Middle frontal gyrus (tissue), 1 donor: Measurements from ENCODE around the gene PLXDC2.
"Not testable (repeated sequence)": the region's sequence is repeated elsewhere in the genome, so short reads cannot be mapped to it uniquely, and the experiment has no call there.

Source experiments
- DNase-seq: peaks from one replicate; pipeline ENCODE4 v3.0.0-alpha.2; 2015; ENCODE audit warnings: low spot score; ENCODE audit errors: extremely low spot score

PLXDC2 gene

GRCh38 chr10:19974554-19974953, 158.3 kb downstream of the PLXDC2 start:
- DNase-seq: no peak

- no peak for DNase-seq
Measured at GRCh38 chr10:19977097-19977521, 160.9 kb downstream of the PLXDC2 start.

DNA sequence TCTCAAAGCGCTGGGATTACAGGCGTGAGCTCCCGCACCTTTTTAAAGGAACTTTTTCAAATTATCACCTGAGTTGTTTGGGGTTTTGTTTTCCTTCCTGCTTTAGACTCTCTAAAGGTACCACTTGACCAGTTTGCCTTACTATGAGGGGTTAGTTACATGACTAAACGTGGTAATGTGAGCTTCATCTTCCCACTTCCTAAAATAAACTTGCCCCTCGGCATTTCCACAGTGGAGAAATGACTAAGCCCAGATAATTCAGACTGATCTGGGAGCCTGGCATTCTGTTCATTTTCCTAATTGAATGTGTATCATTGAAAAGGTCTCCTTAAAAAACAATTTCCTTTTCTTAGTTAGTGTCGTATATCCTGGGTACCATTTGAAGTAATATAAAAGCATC, 163.4 kb downstream of the PLXDC2 start:
- no peak for DNase-seq

- no peak for DNase-seq
Measured at GRCh38 chr10:19983880-19984565, 167.8 kb downstream of the PLXDC2 start.

DNA sequence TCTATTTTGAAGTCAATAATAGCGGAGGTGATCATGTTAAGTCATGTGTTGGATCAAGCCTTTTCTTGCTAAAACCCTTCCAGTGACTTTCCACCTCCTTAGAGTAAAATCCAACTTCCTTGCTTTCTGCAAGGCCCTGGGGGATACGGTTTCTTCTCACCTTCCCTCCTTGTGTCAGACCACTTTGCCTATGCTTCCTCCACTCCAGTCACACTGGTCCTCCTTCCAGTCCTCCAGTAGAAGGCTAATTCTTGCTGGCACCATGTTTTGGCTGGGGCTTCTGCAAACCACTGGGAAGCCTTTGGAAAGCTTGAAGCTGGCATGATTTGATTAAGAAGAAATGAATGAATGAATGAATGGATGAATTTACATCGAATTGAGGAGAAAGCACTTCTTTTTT, 169.5 kb downstream of the PLXDC2 start:
- no peak for DNase-seq

DNA sequence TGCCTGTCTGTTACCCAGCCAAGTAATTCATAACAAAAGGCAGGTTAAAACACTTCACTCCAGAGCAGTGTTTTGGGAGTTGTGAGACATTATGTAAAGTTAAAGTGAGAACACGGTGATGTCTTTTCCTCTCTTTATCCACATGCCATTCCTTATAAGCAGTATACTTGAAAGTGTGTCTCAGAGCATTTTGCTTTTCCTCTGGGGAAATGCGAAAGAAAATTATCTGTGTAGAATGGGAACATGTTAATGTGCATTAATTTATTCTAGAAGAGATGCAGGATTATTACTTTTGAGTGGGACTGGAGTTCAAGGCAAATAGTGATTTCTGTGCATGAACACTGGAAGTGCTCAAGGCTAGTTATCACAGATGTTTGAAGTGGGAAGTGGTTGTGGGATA, 170.4 kb downstream of the PLXDC2 start:
- DNase-seq: no peak

GRCh38 chr10:19987931-19988330, 171.7 kb downstream of the PLXDC2 start:
- DNase-seq: no peak

DNA sequence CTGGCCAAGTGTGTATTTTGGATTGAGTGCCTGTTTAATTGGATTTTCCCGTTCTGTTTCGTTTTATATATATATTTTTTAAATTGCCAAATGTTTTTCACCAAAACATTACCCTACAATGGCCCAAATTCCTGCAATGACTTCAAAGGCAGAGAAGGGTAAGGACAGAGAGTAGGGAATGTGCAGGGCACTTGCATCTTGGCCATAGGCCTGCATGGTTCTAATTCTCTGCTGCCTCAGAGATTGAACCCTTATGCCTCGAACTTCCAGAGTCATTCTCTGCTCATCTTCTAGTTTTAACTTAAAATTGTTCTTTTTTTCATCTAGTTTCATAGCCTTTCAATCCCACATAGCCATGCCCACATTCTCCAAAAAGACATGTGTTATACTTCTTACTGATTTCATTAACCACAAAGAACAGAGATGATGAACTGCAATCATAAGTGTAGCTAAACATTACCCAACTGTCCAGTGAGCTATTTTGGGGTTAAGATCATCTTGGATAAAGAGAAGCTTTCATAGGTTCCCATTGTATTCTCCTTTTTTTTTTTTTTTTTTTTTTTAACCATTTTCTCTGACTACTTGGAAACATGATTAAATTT, 177.6 kb downstream of the PLXDC2 start:
- no peak for DNase-seq

GRCh38 chr10:19998482-19998881, 182.2 kb downstream of the PLXDC2 start:
- DNase-seq: no peak

DNA sequence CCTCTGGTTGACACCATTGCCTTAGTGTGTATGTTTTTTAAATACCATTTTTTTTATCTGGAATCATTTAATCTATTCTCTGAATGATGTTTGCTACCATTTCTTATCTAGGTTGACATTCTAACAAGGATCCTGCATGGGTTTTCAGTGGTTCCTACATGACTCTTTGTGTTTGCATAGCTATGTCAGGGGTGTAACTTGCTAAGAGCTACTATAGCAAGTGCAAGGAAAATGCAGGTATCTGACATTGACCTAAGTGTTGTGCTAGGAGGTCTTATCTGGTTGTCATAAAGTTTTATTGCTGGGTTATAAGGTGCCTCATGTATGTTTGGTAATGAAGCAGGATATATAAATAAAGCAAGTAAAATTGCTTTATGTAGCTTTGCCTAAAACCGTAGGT, 183.2 kb downstream of the PLXDC2 start:
- no peak for DNase-seq

- DNase-seq: not testable (repeated sequence)
Measured at GRCh38 chr10:20002026-20002425, 185.8 kb downstream of the PLXDC2 start.

GRCh38 chr10:20002657-20003056, 186.4 kb downstream of the PLXDC2 start:
- no peak for DNase-seq

DNA sequence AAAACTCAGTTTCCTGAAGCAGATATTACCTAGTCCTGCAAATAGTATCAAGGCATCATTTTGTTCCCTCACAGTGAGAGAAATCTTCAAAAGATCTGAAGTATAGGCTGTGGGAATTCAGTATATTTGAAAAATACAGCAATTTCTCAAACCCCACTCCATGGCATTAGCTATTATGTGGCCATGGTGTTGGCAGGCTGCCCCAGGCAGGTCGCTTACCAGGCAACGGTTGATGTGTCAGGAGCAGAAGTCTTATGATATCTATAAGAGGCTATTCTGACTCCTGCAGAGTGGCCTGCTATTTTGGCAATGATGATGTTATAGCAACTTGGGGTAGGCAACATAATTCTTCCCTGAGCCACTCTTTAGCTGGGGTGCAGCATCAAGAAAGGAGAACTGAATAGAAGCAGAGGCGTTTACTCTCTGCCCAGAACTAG, 187.9 kb downstream of the PLXDC2 start:
- no peak for DNase-seq

- no peak for DNase-seq
Measured at GRCh38 chr10:20005638-20006037, 189.4 kb downstream of the PLXDC2 start.

- DNase-seq: no peak
Measured at GRCh38 chr10:20006169-20006870, 190.1 kb downstream of the PLXDC2 start.

DNA sequence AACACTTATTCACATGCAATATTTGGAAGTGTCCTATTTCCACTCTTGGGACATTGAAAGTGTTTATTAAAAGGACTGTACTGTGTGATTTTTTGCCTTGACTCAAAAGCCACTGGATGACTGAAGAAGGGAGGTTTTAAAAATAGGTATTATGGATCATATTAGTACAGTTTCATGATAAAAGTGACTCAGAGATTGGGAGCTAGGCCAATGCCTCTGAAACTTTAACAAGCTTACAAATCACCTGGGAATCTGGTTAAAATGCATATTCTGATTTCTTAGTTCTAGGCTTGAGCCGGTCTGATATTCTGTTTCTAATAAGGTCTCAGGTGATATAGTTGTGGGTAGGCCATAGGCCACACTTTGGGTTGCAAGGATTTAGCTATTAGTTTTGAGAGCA, 191.2 kb downstream of the PLXDC2 start:
- no peak for DNase-seq

- DNase-seq: no peak
Measured at GRCh38 chr10:20013991-20014750, 197.9 kb downstream of the PLXDC2 start.

- DNase-seq: no peak
Measured at GRCh38 chr10:20017961-20018360, 201.7 kb downstream of the PLXDC2 start.

- no peak for DNase-seq
Measured at GRCh38 chr10:20020677-20021076, 204.4 kb downstream of the PLXDC2 start.

DNA sequence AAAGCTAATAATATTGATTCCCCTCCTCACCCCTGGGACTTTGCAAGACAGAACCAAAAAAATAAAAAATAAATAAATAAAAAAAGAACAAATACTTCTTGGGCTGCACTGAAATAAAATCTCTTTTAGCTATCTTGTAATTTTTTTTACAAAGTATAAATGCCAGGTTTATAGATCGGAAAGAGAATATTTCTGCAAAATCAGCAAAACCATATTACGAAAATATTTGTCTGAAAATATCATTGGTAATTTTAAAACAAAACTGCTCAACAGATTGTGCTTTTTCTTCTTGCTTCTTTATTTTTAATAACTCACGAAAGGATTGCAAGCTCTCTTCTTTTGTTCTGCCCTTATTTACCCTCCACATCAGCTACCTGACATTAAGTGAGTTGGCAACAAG, 213.3 kb downstream of the PLXDC2 start:
- DNase-seq: no peak

DNA sequence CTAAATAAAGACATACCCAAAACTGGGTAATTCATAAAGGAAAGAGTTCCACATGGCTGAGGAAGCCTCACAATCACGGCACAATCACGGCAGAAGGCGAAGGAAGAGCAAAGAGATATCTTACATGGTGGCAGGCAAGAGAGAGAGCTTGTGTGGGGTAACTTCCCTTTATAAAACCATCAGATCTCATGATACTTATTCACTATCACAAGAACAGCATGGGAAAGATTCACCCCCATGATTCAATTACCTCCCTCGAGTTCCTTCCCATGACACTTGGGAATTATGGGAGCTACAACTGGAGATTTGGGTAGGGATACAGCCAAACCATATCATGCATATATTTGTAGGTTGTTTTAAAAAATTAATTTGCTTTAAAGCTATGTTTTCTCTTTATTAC, 217.2 kb downstream of the PLXDC2 start:
- DNase-seq: no peak

- DNase-seq: no peak
Measured at GRCh38 chr10:20034732-20035131, 218.5 kb downstream of the PLXDC2 start.
